Effector CD4-positive, alpha-beta T cell (primary cell): ENCODE measurements around the gene ING2.
"Not testable (repeated sequence)": the region's sequence is repeated elsewhere in the genome, so short reads cannot be mapped to it uniquely, and the experiment has no call there.

ENCODE experiments used
- DNase-seq: peaks from one replicate; pipeline ENCODE4 v3.0.0-alpha.2; 2020
- total RNA-seq: gene quantifications from one replicate; lab custom pipeline; 2026; lab: John Stamatoyannopoulos, UW

The ING2 gene
- 18.2 reads per million, percentile 45 among the genes with 10 or more reads in this experiment for total RNA-seq

- DNase-seq: no peak
Observed at GRCh38 chr4:183504930-183505610, at the start of gene ING2. ING2 (plus strand) TSS chr4:183505058; CDS start chr4:183505196, 138 bp downstream.

DNA sequence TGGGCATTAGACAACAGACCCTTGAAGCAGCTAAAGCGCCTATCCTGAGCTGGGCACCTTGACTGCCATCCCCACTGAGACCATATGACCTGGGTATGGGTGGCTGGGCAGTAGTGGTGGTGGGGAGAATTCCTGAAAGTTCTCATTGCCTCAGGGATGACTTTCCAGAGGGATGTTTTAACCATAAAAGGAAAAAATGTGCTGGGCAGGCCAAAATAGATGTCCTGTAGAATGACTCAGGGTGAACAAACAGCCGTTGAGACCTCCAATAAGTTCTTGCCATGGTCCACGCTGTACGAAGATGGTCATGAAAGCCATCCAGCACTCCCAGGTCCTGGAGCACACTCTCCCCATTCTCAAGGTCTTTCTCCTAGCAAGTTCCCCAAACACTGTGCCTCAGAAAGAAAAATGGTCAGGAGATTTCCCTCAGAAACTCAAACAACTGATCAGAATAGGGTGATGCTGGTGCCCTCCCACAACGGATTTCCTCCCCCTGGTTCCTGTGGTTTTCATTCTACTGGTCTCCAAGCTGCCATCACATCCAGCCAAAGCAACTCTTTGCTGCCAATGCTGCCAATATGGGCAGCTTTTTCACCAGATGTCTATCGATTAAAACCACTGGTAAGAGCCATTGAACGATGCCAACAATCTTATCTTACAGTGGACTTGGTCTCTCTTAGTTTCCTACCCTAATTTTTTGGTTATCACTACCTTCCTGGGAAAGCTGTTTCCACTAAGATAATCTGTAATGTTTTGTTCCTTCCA, 49.2 kb upstream of the ING2 start:
- no peak for DNase-seq

- DNase-seq: no peak
Observed at GRCh38 chr4:183458005-183458404, 46.9 kb upstream of the ING2 start.

DNA sequence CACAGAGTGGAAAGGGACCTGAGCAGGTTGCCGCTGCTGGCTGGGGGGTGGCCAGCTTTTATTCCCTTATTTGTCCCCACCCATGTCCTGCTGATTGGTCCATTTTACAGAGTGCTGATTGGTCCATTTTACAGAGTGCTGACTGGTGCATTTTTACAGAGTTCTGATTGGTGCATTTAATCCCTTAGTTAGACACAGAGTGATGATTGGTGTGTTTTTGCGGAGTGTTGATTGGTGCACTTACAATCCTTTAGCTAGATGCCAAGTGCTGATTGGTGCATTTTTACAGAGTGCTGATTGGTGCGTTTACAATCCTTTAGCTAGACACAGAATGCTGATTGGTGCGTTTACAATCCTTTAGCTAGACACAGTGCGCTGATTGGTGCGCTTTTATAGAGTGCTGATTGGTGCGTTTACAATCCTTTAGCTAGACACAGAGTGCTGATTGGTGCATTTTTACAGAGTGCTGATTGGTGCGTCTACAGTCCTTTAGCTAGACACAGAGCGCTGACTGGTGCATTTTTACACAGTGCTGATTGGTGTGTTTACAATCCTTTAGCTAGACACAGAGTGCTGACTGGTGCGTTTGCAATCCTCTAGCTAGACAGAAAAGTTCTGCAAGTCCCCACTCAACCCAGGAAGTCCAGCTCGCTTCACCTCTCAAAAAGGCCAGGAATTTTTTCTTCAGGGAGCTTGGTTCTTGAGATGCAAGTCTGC, 40.8 kb upstream of the ING2 start:
- DNase-seq: not testable (repeated sequence)

DNA sequence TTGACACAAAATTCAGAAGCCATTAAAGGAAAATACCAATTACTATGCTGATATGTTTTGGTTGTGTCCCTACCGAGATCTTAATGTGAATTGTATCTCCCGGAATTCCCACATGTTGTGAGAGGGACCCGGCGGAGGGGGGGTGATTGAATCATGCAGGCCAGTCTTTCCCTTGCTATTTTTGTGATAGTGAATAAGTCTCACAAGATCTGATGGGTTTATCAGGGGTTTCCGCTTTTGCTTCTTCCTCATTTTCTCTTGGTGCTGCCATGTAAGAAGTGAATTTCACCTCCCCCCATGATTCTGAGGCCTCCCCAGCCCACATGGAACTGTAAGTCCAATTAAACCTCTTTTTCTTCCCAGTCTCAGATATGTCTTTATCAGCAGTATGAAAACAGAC, 39.0 kb upstream of the ING2 start:
- DNase-seq: not testable (repeated sequence)

- no peak for DNase-seq
Observed at GRCh38 chr4:183467246-183467645, 37.6 kb upstream of the ING2 start.

GRCh38 chr4:183468210-183469095, 36.4 kb upstream of the ING2 start:
- no peak for DNase-seq

DNA sequence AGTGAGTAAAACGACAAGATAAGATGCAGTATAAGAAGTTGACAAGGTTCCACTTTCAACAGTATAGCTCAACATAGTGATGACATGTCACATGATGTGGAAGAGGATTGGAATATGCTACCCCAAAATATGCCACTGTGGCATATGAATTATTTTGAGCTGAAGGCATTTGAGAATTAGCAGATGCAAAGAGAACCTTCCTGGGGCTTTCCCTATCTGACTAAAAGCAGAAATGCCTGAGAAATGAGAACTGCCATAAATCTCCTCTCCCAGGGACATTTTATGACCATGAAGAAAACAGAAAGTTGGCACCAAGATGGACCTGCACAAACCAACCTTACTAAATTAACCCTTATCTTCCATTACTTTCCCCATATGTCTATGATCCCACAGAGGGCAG, 35.6 kb upstream of the ING2 start:
- no peak for DNase-seq

DNA sequence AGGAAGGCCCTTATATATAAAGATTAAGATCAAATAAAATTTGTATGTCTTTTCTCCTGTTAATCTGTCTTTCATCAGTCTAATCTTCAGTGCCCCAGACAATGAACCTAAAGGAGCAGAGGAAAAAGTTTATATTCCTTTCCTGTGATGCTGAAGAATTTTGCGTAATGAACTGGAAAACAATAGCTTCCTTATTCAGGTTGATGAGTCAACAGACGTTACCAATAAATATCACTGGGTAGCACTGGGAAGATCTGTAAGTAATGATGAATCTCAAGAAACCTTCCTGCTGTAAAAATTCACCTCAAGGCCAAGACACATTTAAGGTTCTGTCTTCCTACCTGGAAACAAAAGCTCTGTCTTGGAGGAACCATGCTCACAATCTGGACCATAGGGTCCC, 34.9 kb upstream of the ING2 start:
- DNase-seq: no peak

GRCh38 chr4:183470821-183471220, 34.0 kb upstream of the ING2 start:
- DNase-seq: no peak

DNA sequence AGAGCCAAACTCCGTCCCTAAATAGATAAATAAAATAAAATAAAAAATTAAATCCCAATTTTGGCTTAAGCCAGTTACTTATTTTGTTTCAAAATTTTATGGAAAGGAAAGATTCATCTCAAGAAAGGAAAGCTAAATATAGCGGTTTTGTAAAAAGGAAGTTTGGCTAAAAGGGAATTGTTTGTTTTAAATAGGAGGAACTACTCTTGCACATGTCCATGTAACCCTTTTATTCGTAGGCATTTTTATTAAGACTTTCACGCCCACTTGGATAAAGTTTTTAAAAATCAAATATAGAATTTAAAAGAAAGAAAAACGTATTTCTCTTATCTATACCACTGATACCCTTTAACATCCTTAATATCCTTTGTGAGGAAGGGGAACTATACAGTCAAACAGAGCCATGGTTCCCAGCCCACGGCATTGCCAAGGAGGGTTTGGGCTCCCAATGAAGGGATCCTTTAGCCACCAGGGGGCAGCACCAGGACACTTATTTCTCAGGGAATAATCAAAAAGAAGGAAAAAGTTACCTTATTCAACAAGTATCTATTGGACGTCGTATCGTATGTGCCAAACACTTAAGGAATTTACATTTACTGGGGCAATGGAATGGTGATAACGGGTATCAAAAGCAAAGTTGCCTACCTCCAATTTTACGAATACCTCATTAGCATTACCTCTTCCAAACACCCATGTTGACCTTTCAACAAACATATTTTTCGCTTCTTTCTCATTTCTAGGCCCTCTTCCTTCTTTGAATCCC, 32.7 kb upstream of the ING2 start:
- DNase-seq: peak; percentile 84

DNA sequence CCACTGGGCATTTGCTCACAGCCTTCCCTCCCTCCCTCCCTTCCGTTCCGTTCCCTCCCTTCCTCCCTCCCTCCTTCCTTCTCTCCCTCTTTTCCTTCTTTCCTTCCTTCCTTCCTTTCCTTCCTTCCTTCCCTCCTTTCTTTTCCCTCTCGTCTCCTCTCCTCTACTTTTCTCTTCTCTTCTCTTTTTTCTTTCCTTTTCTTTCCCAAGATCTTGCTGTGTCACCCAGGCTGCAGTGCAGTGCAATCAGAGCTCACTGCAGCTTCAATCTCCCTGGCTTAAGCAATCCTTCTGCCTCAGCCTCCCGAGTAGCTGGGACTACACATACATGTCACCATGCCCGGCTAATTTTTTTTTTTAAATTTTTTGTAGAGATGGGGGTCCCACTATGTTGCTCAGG, 26.7 kb upstream of the ING2 start:
- DNase-seq: no peak

- DNase-seq: no peak
Observed at GRCh38 chr4:183478926-183479325, 25.9 kb upstream of the ING2 start.

DNA sequence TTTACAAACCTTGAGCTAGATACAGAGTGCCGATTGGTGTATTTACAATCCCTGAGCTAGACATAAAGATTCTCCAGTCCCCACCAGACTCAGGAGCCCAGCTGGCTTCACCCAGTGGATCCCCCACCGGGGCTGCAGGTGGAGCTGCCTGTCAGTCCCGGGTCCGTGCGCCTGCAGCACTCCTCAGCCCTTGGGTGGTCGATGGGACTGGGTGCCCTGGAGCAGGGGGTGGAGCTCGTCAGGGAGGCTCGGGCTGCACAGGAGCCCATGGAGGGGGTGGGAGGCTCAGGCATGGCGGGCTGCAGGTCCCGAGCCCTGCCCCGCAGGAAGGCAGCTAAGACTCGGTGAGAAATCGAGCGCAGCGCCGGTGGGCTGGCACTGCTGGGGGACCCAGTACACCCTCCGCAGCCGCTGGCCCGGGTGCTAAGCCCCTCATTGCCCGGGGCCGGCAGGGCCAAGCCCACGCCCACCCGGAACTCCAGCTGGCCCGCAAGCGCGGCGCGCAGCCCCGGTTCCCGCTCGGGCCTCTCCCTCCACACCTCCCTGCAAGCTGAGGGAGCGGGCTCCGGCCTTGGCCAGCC, 22.3 kb upstream of the ING2 start:
- DNase-seq: not testable (repeated sequence)

- no peak for DNase-seq
Observed at GRCh38 chr4:183483997-183484396, 20.9 kb upstream of the ING2 start.

- no peak for DNase-seq
Observed at GRCh38 chr4:183485411-183486160, 19.3 kb upstream of the ING2 start.

DNA sequence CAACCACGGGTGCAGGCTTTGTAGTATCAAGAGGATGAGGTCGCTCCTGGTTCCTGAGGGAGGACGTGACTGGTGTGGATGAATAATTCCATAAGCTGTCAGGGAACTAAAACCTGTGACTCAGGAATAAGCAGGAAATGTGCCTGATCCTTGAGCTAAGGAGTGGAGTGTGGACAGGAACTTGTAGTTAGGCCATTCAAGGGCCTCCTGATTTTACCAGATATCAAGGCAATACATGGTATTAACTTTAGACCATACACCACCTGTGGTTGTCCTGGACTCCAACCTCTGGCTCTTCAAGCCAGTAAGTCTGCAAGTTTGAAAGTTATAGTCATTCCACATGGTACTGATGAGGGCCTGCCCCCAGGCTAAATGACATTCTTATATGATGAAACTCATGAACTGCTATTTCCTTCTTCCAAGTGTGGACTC, 12.1 kb upstream of the ING2 start:
- no peak for DNase-seq

DNA sequence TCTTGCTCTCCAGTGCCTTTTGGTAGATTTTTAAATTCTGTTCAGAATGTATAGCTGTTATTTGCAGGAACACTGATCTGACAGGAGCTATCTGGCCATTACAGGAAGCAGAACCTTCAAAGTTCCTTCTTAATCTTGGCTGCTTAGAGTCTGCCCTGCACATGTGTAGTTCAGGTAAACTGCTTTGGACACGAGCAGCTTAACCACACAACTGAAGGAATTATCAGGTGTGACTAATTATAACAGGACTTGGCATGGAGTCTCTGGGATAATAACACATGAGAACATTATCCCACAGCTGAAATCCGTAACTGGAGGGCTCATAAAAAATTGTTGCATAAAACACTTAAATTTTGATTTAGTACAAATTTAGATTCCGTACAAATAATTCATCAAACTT, 11.6 kb upstream of the ING2 start:
- no peak for DNase-seq

GRCh38 chr4:183495184-183495583, 9.7 kb upstream of the ING2 start:
- no peak for DNase-seq

GRCh38 chr4:183499389-183499788, 5.5 kb upstream of the ING2 start:
- no peak for DNase-seq

GRCh38 chr4:183499801-183500200, 5.1 kb upstream of the ING2 start:
- DNase-seq: no peak
